ENCODE results near the gene BCKDHA. TPM values are rescaled to one million over a fixed set of nuclear protein-coding genes. Genes with fewer than 3 reads are reported as not detected.
"Not testable (repeated sequence)": the region's sequence is repeated elsewhere in the genome, so short reads cannot be mapped to it uniquely, and the experiment has no call there.

BCKDHA gene
- polyA plus RNA-seq, 1 donor (not counting 4 experiments of a cell fraction or from before 2014, with no cell fraction given): 7.5 TPM

- TF ChIP-seq EZH2 (IDR thresholded peaks at IDR 0.05; ENCODE audit: low read length) (no peak), CTCF (optimal IDR thresholded peaks at IDR 0.05 in 1 of 3, IDR thresholded peaks at IDR 0.05 in 1 of 3, conservative IDR thresholded peaks at IDR 0.05 in 1 of 3; ENCODE audit: extremely low read depth in 1 of 3, insufficient read depth in 2 of 3, low read length in 3 of 3) (no peak)
- DNase-seq (ENCODE audit: low read depth, low spot score): no peak
- Histone ChIP-seq H3K27me3 (ENCODE audit: control insufficient read depth, extremely low read depth, insufficient read depth, low read length) (no peaks in the 10 kb centered on the region), H3K4me3 (ENCODE audit: control insufficient read depth in 2 of 3, extremely low read depth in 1 of 3, insufficient read depth in 2 of 3, low read depth in 1 of 3, low read length in 3 of 3) (no peak overlapping the region), H3K27ac (ENCODE audit: control insufficient read depth, insufficient read depth, low read length) (no peak overlapping the region), H3K9me3 (ENCODE audit: control insufficient read depth, low read depth, low read length) (no peaks in the 10 kb centered on the region), H3K4me2 (ENCODE audit: control insufficient read depth, extremely low read depth, insufficient read depth, low read depth, low read length) (no peak overlapping the region), H2AFZ (ENCODE audit: control insufficient read depth, low read length) (no peak overlapping the region), H3K9me1 (ENCODE audit: control insufficient read depth, extremely low read depth, insufficient read depth, low read length) (no peaks in the 10 kb centered on the region), H3K79me2 (ENCODE audit: control insufficient read depth, insufficient read depth, low read length) (no peaks in the 10 kb centered on the region), H3K36me3 (ENCODE audit: control insufficient read depth in 2 of 2, extremely low read depth in 1 of 2, insufficient read depth in 2 of 2, low read length in 2 of 2) (peaks cover 0 to 4% of the 10 kb centered on the region in 2 experiments), H3K9ac (ENCODE audit: control insufficient read depth, extremely low read depth, insufficient read depth, low read length) (no peak overlapping the region), H4K20me1 (ENCODE audit: control insufficient read depth, extremely low read depth, insufficient read depth, low read length) (no peaks in the 10 kb centered on the region), H3K4me1 (ENCODE audit: control insufficient read depth, extremely low read depth, insufficient read depth, low read length) (peaks cover 5% of the 10 kb centered on the region)
- dilution Hi-C loops (cut with MboI; ENCODE audit: extremely low pct_ligation_motif_present, low sequenced_read_pairs): no loop called here
- FAIRE-seq: no peak
Observed at GRCh38 chr19:41407271-41407670, 9.7 kb downstream of the BCKDHA start.

- Histone ChIP-seq H3K4me3 (ENCODE audit: control insufficient read depth in 2 of 3, extremely low read depth in 1 of 3, insufficient read depth in 2 of 3, low read depth in 1 of 3, low read length in 3 of 3) (no peak overlapping the region), H3K9ac (ENCODE audit: control insufficient read depth, extremely low read depth, insufficient read depth, low read length) (no peak overlapping the region), H3K9me1 (ENCODE audit: control insufficient read depth, extremely low read depth, insufficient read depth, low read length) (no peaks in the 10 kb centered on the region), H3K27me3 (ENCODE audit: control insufficient read depth, extremely low read depth, insufficient read depth, low read length) (no peaks in the 10 kb centered on the region), H3K4me2 (ENCODE audit: control insufficient read depth, extremely low read depth, insufficient read depth, low read depth, low read length) (no peak overlapping the region), H3K9me3 (ENCODE audit: control insufficient read depth, low read depth, low read length) (no peaks in the 10 kb centered on the region), H3K4me1 (ENCODE audit: control insufficient read depth, extremely low read depth, insufficient read depth, low read length) (peaks cover 5% of the 10 kb centered on the region), H4K20me1 (ENCODE audit: control insufficient read depth, extremely low read depth, insufficient read depth, low read length) (no peaks in the 10 kb centered on the region), H3K27ac (ENCODE audit: control insufficient read depth, insufficient read depth, low read length) (no peak overlapping the region), H2AFZ (ENCODE audit: control insufficient read depth, low read length) (no peak overlapping the region), H3K79me2 (ENCODE audit: control insufficient read depth, insufficient read depth, low read length) (no peaks in the 10 kb centered on the region), H3K36me3 (ENCODE audit: control insufficient read depth in 2 of 2, extremely low read depth in 1 of 2, insufficient read depth in 2 of 2, low read length in 2 of 2) (peaks cover 0 to 2% of the 10 kb centered on the region in 2 experiments)
- dilution Hi-C loops (cut with MboI; ENCODE audit: extremely low pct_ligation_motif_present, low sequenced_read_pairs): no loop called here
- no peak for DNase-seq (ENCODE audit: low read depth, low spot score)
- no peak for FAIRE-seq
- TF ChIP-seq EZH2 (IDR thresholded peaks at IDR 0.05; ENCODE audit: low read length): no peak
- TF ChIP-seq CTCF (optimal IDR thresholded peaks at IDR 0.05 in 1 of 3, IDR thresholded peaks at IDR 0.05 in 1 of 3, conservative IDR thresholded peaks at IDR 0.05 in 1 of 3; ENCODE audit: extremely low read depth in 1 of 3, insufficient read depth in 2 of 3, low read length in 3 of 3): no peak
Observed at GRCh38 chr19:41408256-41408655, 10.6 kb downstream of the BCKDHA start.

GRCh38 chr19:41408846-41409245 is 11.2 kb downstream of the BCKDHA start:
- H3K4me2 ChIP-seq (ENCODE audit: control insufficient read depth, extremely low read depth, insufficient read depth, low read depth, low read length); H3K27me3 ChIP-seq (ENCODE audit: control insufficient read depth, extremely low read depth, insufficient read depth, low read length); H3K4me3 ChIP-seq (ENCODE audit: control insufficient read depth in 2 of 3, extremely low read depth in 1 of 3, insufficient read depth in 2 of 3, low read depth in 1 of 3, low read length in 3 of 3); H3K27ac ChIP-seq (ENCODE audit: control insufficient read depth, insufficient read depth, low read length); H2AFZ ChIP-seq (ENCODE audit: control insufficient read depth, low read length); H3K4me1 ChIP-seq (ENCODE audit: control insufficient read depth, extremely low read depth, insufficient read depth, low read length); H4K20me1 ChIP-seq (ENCODE audit: control insufficient read depth, extremely low read depth, insufficient read depth, low read length); FAIRE-seq; H3K9me1 ChIP-seq (ENCODE audit: control insufficient read depth, extremely low read depth, insufficient read depth, low read length); H3K79me2 ChIP-seq (ENCODE audit: control insufficient read depth, insufficient read depth, low read length); H3K36me3 ChIP-seq (ENCODE audit: control insufficient read depth in 2 of 2, extremely low read depth in 1 of 2, insufficient read depth in 2 of 2, low read length in 2 of 2); dilution Hi-C loops (cut with MboI; ENCODE audit: extremely low pct_ligation_motif_present, low sequenced_read_pairs); DNase-seq (ENCODE audit: low read depth, low spot score); H3K9ac ChIP-seq (ENCODE audit: control insufficient read depth, extremely low read depth, insufficient read depth, low read length); H3K9me3 ChIP-seq (ENCODE audit: control insufficient read depth, low read depth, low read length): not testable (repeated sequence)

Measured in keratinocyte (primary cell).